Karpas-422 (cell line): ENCODE measurements around the gene MDC1. TPM values are rescaled to one million over a fixed set of nuclear protein-coding genes. Genes with fewer than 3 reads are reported as not detected.

Source experiments
- DNase-seq: peaks from one replicate; pipeline ENCODE4 v3.0.0-alpha.2; 2015
- H2AFZ ChIP-seq: fragments of 200-600 bp; sonication (generic); 2 replicates; pipeline ENCODE4 v1.6.1; 2014; ENCODE audit warnings: antibody characterized with exemption, low read length, mixed read lengths
- H3K27ac ChIP-seq: fragments of 200-600 bp; sonication (generic); 2 replicates; pipeline ENCODE4 v1.5.1; 2014; ENCODE audit warnings: mild to moderate bottlenecking, low read length, moderate library complexity
- H3K27me3 ChIP-seq: fragments of 200-600 bp; sonication (generic); 2 replicates; pipeline ENCODE4 v1.6.1; 2014; ENCODE audit warnings: low read length, mixed read lengths
- H3K36me3 ChIP-seq: fragments of 200-600 bp; sonication (generic); 2 replicates; pipeline ENCODE4 v1.6.1; 2014; ENCODE audit warnings: low read length, mixed read lengths; ENCODE audit not compliant: insufficient read depth
- H3K4me1 ChIP-seq: fragments of 200-600 bp; sonication (generic); 2 replicates; pipeline ENCODE4 v1.6.1; 2014; ENCODE audit warnings: mild to moderate bottlenecking, low read length, mixed read lengths
- H3K4me2 ChIP-seq: fragments of 200-600 bp; sonication (generic); 2 replicates; pipeline ENCODE4 v1.6.1; 2014; ENCODE audit warnings: low read length, low read depth, mild to moderate bottlenecking; ENCODE audit not compliant: poor library complexity, severe bottlenecking
- H3K4me3 ChIP-seq: fragments of 200-600 bp; sonication (generic); 2 replicates; pipeline ENCODE4 v1.5.1; 2014; ENCODE audit warnings: mild to moderate bottlenecking, antibody characterized with exemption, low read length, mixed read lengths
- H3K79me2 ChIP-seq: fragments of 200-600 bp; sonication (generic); 2 replicates; pipeline ENCODE4 v1.6.1; 2014; ENCODE audit warnings: mild to moderate bottlenecking, low read length, mixed read lengths
- H3K9ac ChIP-seq: fragments of 200-600 bp; sonication (generic); 2 replicates; pipeline ENCODE4 v1.6.0; 2014; ENCODE audit warnings: low read length
- H3K9me2 ChIP-seq: fragments of 200-600 bp; sonication (generic), shearing (Covaris generic); replicated peaks from 2 replicates; pipeline ENCODE4 v1.6.0; 2014; ENCODE audit warnings: mild to moderate bottlenecking, low read length, moderate library complexity; ENCODE audit not compliant: insufficient read depth
- H3K9me3 ChIP-seq: fragments of 300-700, 200-600 bp; sonication (generic); 2 replicates; pipeline ENCODE4 v1.6.1; 2014; ENCODE audit warnings: low read length, mixed read lengths
- H4K20me1 ChIP-seq: fragments of 200-600 bp; sonication (generic); 2 replicates; pipeline ENCODE4 v1.6.1; 2014; ENCODE audit warnings: mild to moderate bottlenecking, antibody characterized with exemption, low read length, low read depth; ENCODE audit not compliant: insufficient read depth
- total RNA-seq: library from RNA; depleted of rRNA; stranded (reverse); fragments of >200 nt; shearing (Covaris generic); gene quantifications from 2 replicates; pipeline ENCODE4 v1.2.3, GENCODE V29; 2014; ENCODE audit warnings: low replicate concordance

Gene MDC1
- total RNA-seq, 1 experiment from 2014 or later = 11.0 TPM

GRCh38 chr6:30684386-30685156 lies 32.5 kb downstream of the MDC1 start:
- H3K27ac ChIP-seq = peak overlapping the region; percentile 98
- H4K20me1 ChIP-seq = peaks cover 8% of the 10 kb centered on the region; the same call in 1 of the 2 replicates
- H3K36me3 ChIP-seq = peaks cover 9% of the 10 kb centered on the region
- H3K79me2 ChIP-seq = peaks cover 69% of the 10 kb centered on the region
- no peaks in the 10 kb centered on the region for H3K27me3 ChIP-seq
- H2AFZ ChIP-seq = no peak overlapping the region
- DNase-seq = peak; percentile 90
- peak overlapping the region; percentile 80 for H3K4me3 ChIP-seq
- peak overlapping the region; percentile 97 for H3K4me2 ChIP-seq
- H3K9ac ChIP-seq = peak overlapping the region; percentile 96
- peaks cover 72% of the 10 kb centered on the region for H3K4me1 ChIP-seq
- H3K9me2 ChIP-seq = no peaks in the 10 kb centered on the region
- H3K9me3 ChIP-seq = no peaks in the 10 kb centered on the region

- Histone ChIP-seq H3K4me3 (peak overlapping the region; percentile 80), H3K27me3 (no peaks in the 10 kb centered on the region), H3K36me3 (peaks cover 9% of the 10 kb centered on the region), H3K27ac (peak overlapping the region; percentile 98), H3K9me2 (no peaks in the 10 kb centered on the region), H3K9ac (peak overlapping the region; percentile 96), H3K9me3 (no peaks in the 10 kb centered on the region), H3K4me2 (peak overlapping the region; percentile 97), H3K79me2 (peaks cover 66% of the 10 kb centered on the region), H4K20me1 (peaks cover 8% of the 10 kb centered on the region; the same call in 1 of the 2 replicates), H3K4me1 (peaks cover 72% of the 10 kb centered on the region), H2AFZ (no peak overlapping the region)
- peak; percentile 56 for DNase-seq
Measured at GRCh38 chr6:30683980-30684338, 33.1 kb downstream of the MDC1 start.

GRCh38 chr6:30683183-30683979 lies 33.7 kb downstream of the MDC1 start:
- peaks cover 70% of the 10 kb centered on the region for H3K4me1 ChIP-seq
- H3K79me2 ChIP-seq = peaks cover 70% of the 10 kb centered on the region
- no peak overlapping the region for H2AFZ ChIP-seq
- DNase-seq = peak; percentile 65
- peak overlapping the region; percentile 97 for H3K4me2 ChIP-seq
- H3K9ac ChIP-seq = peak overlapping the region; percentile 96
- H3K9me2 ChIP-seq = no peaks in the 10 kb centered on the region
- H3K27ac ChIP-seq = peak overlapping the region; percentile 98
- peaks cover 13% of the 10 kb centered on the region for H3K36me3 ChIP-seq
- peak overlapping the region; percentile 80 for H3K4me3 ChIP-seq
- H3K9me3 ChIP-seq = no peaks in the 10 kb centered on the region
- no peaks in the 10 kb centered on the region for H3K27me3 ChIP-seq
- peaks cover 8% of the 10 kb centered on the region; the same call in 1 of the 2 replicates for H4K20me1 ChIP-seq

- Histone ChIP-seq H3K4me2 (peak overlapping the region; percentile 97), H3K27me3 (no peaks in the 10 kb centered on the region), H3K4me1 (peaks cover 61% of the 10 kb centered on the region), H3K4me3 (peak overlapping the region; percentile 80), H3K36me3 (peaks cover 17% of the 10 kb centered on the region), H4K20me1 (peaks cover 8% of the 10 kb centered on the region; the same call in 1 of the 2 replicates), H3K9ac (peak overlapping the region; percentile 96), H3K27ac (peak overlapping the region; percentile 98), H3K79me2 (peaks cover 70% of the 10 kb centered on the region), H3K9me2 (no peaks in the 10 kb centered on the region), H2AFZ (no peak overlapping the region), H3K9me3 (no peaks in the 10 kb centered on the region)
- peak; percentile 96 for DNase-seq
Measured at GRCh38 chr6:30682143-30683117, 34.7 kb downstream of the MDC1 start.

GRCh38 chr6:30681766-30682142 lies 35.3 kb downstream of the MDC1 start:
- no peak for DNase-seq
- H3K4me1 ChIP-seq = peaks cover 60% of the 10 kb centered on the region
- H3K9me3 ChIP-seq = no peaks in the 10 kb centered on the region
- peak overlapping the region; percentile 98 for H3K27ac ChIP-seq
- peak overlapping the region; percentile 96 for H3K9ac ChIP-seq
- H3K36me3 ChIP-seq = peaks cover 19% of the 10 kb centered on the region
- no peaks in the 10 kb centered on the region for H3K27me3 ChIP-seq
- H2AFZ ChIP-seq = no peak overlapping the region
- H4K20me1 ChIP-seq = peaks cover 8% of the 10 kb centered on the region; the same call in 1 of the 2 replicates
- H3K9me2 ChIP-seq = no peaks in the 10 kb centered on the region
- H3K4me3 ChIP-seq = peak overlapping the region; percentile 80
- H3K79me2 ChIP-seq = peaks cover 70% of the 10 kb centered on the region
- H3K4me2 ChIP-seq = peak overlapping the region; percentile 97

GRCh38 chr6:30679765-30680535 lies 37.1 kb downstream of the MDC1 start:
- Histone ChIP-seq H3K9me3 (no peaks in the 10 kb centered on the region), H3K4me1 (peaks cover 47% of the 10 kb centered on the region), H4K20me1 (peaks cover 8% of the 10 kb centered on the region; the same call in 1 of the 2 replicates), H3K4me2 (peak overlapping the region; percentile 97), H3K79me2 (peaks cover 55% of the 10 kb centered on the region), H3K9ac (peak overlapping the region; percentile 64), H3K4me3 (peak overlapping the region; percentile 80), H3K27me3 (no peaks in the 10 kb centered on the region), H3K27ac (peak overlapping the region; percentile 79), H3K9me2 (no peaks in the 10 kb centered on the region), H3K36me3 (peaks cover 26% of the 10 kb centered on the region), H2AFZ (no peak overlapping the region)
- DNase-seq = no peak

- Histone ChIP-seq H3K9ac (peak overlapping the region; percentile 64), H3K27ac (peak overlapping the region; percentile 79), H3K27me3 (no peaks in the 10 kb centered on the region), H3K4me3 (peak overlapping the region; percentile 80), H3K9me2 (no peaks in the 10 kb centered on the region), H3K36me3 (peaks cover 26% of the 10 kb centered on the region), H3K4me2 (peak overlapping the region; percentile 97), H3K9me3 (no peaks in the 10 kb centered on the region), H2AFZ (no peak overlapping the region), H3K79me2 (peaks cover 48% of the 10 kb centered on the region), H4K20me1 (peaks cover 6% of the 10 kb centered on the region; the same call in 1 of the 2 replicates), H3K4me1 (peaks cover 47% of the 10 kb centered on the region)
- DNase-seq = peak; percentile 95
Measured at GRCh38 chr6:30678964-30679726, 37.9 kb downstream of the MDC1 start.
